Panc1 (cell line): Measurements from ENCODE around the gene RNF220. TPM values are rescaled to one million over a fixed set of nuclear protein-coding genes. Genes with fewer than 3 reads are reported as not detected.

Experiments used
- ATAC-seq: fragments of 200-7000 bp; cut with Tn5 transposase; 2 replicates; pipeline ENCODE4 v1.9.1; 2020; ENCODE audit warnings: mild to moderate bottlenecking, moderate library complexity
- BruUV-seq: library from RNA; stranded (reverse); fragments of 400-500 nt; replicated peaks from 2 replicates; lab custom pipeline; 2021; lab: Mats Ljungman, UMichigan
- CTCF ChIA-PET: fragments of 300-600 bp; sonication (Branson Sonifier 250); formaldehyde crosslinking; loops from one replicate; lab custom pipeline; 2022; ENCODE audit warnings: antibody characterized with exemption; lab: Charles Lee
- POLR2A ChIA-PET: fragments of 300-600 bp; sonication (Branson Sonifier 250); formaldehyde crosslinking; loops from one replicate; lab custom pipeline; 2022; ENCODE audit warnings: antibody characterized with exemption; lab: Charles Lee
- DNase-seq: peaks from one replicate; pipeline ENCODE4 v3.0.0-alpha.2; 2010; ENCODE audit warnings: low read depth, low spot score
- H3K27ac ChIP-seq: 2 replicates; pipeline ENCODE4 v1.5.1; 2011; ENCODE audit warnings: mild to moderate bottlenecking, low read length, inconsistent platforms
- H3K27me3 ChIP-seq: fragments of 200-500 bp; sonication (Bioruptor generic); 2 replicates; pipeline ENCODE4 v1.6.0; 2014; ENCODE audit warnings: low read length, inconsistent platforms; ENCODE audit not compliant: control insufficient read depth, insufficient read depth
- H3K36me3 ChIP-seq: fragments of 200-500 bp; sonication (Bioruptor generic); 2 replicates; pipeline ENCODE4 v1.5.1; 2014; ENCODE audit warnings: inconsistent platforms, mild to moderate bottlenecking, low read length, moderate library complexity; ENCODE audit not compliant: control insufficient read depth, insufficient read depth
- H3K4me1 ChIP-seq: 2 replicates; pipeline ENCODE4 v1.5.1; 2011; ENCODE audit warnings: inconsistent platforms, mild to moderate bottlenecking, low read length, moderate library complexity; ENCODE audit not compliant: control insufficient read depth, insufficient read depth
- H3K4me3 ChIP-seq, 2 experiments: 2 replicates each; pipeline ENCODE4 v1.5.1; 2011 to 2012; ENCODE audit warnings: low read depth in 2 of 2, low read length in 2 of 2, mild to moderate bottlenecking in 2 of 2, inconsistent platforms in 1 of 2, moderate library complexity in 1 of 2
- H3K9me3 ChIP-seq: fragments of 200-500 bp; sonication (Bioruptor generic); 2 replicates; pipeline ENCODE4 v1.5.1; 2014; ENCODE audit warnings: low read depth, mild to moderate bottlenecking, inconsistent platforms, low read length, moderate library complexity; ENCODE audit not compliant: control insufficient read depth, insufficient read depth
- POLR2AphosphoS5 ChIP-seq: IDR thresholded peaks from 2 replicates; pipeline ENCODE4 v1.6.1; 2012; ENCODE audit warnings: mild to moderate bottlenecking, low read depth, low read length, moderate library complexity
- SIN3A ChIP-seq: IDR thresholded peaks from 2 replicates; pipeline ENCODE4 v1.6.1; 2012; ENCODE audit warnings: low read depth, mild to moderate bottlenecking, low read length, moderate library complexity, borderline replicate concordance; ENCODE audit not compliant: insufficient read depth
- TCF7L2 ChIP-seq: IDR thresholded peaks from 2 replicates; pipeline ENCODE4 v1.6.1; 2011; ENCODE audit warnings: mild to moderate bottlenecking, low read depth, low read length, inconsistent platforms
- in situ Hi-C: cut with HindIII; loops from 2 replicates; pipeline ENCODE4 v1.10.0; 2016; ENCODE audit warnings: low sequenced_read_pairs, low pct_unique_long_range_greater_than_20kb
- intact Hi-C: fragments of 100-400 bp; cut with micrococcal nuclease; formaldehyde crosslinking; loops from one replicate; pipeline ENCODE4 v1.10.0; 2022; ENCODE audit not compliant: unreplicated experiment
- total RNA-seq: library from RNA; stranded (reverse); gene quantifications from one replicate; pipeline ENCODE4 v1.2.1, GENCODE V29; 2021; ENCODE audit not compliant: unreplicated experiment
- TF ChIP-seq, protein P1 (sequence below): fragments of 450-650 bp; IDR thresholded peaks from 2 replicates; pipeline ENCODE4 v1.5.1; 2017; ENCODE audit warnings: mild to moderate bottlenecking
- TF ChIP-seq, protein P2 (sequence below), 2 experiments: IDR thresholded peaks; 2 replicates each; pipeline ENCODE4 v1.6.1; 2011 to 2012; ENCODE audit warnings: low read depth in 2 of 2, control low read depth in 1 of 2, low read length in 1 of 2, mild to moderate bottlenecking in 1 of 2, moderate library complexity in 1 of 2; ENCODE audit not compliant: insufficient read depth in 1 of 2

The RNF220 gene
- total RNA-seq, 1 experiment from 2014 or later, result 64.9 TPM

DNA sequence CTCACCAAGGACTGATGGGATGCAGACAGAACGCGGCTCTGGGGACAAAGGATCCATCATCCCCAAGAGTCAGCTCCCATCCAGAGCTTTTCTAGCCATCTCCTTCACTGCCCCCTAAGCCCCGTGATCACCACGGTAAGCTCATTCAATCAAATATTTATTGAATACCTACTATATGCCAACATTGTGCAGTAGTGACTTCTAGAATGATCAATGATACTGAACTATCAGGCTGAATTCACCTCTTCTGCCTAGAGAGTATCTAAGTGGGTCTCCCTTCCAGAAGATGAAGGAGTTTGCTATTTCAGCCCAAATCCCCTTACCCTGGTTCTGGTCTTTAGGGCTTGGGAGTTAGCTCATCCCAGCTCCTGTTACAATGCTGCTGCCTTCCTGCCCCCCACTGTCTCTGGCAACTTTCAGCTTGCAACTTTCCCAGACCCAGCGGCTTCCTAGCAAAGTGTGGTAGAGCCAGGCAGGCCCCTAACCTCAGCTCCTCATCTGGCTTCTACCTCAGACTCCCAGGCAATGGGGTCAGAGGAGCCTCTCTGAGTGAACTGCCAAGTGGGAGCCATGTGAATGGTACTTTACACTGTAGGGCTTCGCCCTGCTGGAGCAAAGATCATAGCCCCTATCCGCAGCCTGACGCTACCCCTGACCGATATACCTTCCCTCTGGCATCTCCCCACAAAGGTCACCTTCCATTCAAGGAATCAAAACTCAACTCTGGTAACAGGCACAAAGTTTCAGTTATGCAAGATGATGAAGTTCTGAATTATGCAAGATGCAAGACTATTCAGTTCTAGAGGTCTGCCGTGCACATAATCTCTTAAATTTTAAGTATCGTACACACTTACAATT is 248.3 kb downstream of the RNF220 start:
- no TSS peak for BruUV-seq
- ChIA-PET POLR2A (no interaction called here), CTCF (interaction anchor here (0.5 to 2.5 kb wide), 12 partner anchors 17 to 585 kb away, joined by 3 to 12 read pairs (median 4); no protein-coding TSS in a partner anchor)
- TF ChIP-seq, protein P1, sequence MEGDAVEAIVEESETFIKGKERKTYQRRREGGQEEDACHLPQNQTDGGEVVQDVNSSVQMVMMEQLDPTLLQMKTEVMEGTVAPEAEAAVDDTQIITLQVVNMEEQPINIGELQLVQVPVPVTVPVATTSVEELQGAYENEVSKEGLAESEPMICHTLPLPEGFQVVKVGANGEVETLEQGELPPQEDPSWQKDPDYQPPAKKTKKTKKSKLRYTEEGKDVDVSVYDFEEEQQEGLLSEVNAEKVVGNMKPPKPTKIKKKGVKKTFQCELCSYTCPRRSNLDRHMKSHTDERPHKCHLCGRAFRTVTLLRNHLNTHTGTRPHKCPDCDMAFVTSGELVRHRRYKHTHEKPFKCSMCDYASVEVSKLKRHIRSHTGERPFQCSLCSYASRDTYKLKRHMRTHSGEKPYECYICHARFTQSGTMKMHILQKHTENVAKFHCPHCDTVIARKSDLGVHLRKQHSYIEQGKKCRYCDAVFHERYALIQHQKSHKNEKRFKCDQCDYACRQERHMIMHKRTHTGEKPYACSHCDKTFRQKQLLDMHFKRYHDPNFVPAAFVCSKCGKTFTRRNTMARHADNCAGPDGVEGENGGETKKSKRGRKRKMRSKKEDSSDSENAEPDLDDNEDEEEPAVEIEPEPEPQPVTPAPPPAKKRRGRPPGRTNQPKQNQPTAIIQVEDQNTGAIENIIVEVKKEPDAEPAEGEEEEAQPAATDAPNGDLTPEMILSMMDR, result peak; percentile 69
- TF ChIP-seq, protein P2, sequence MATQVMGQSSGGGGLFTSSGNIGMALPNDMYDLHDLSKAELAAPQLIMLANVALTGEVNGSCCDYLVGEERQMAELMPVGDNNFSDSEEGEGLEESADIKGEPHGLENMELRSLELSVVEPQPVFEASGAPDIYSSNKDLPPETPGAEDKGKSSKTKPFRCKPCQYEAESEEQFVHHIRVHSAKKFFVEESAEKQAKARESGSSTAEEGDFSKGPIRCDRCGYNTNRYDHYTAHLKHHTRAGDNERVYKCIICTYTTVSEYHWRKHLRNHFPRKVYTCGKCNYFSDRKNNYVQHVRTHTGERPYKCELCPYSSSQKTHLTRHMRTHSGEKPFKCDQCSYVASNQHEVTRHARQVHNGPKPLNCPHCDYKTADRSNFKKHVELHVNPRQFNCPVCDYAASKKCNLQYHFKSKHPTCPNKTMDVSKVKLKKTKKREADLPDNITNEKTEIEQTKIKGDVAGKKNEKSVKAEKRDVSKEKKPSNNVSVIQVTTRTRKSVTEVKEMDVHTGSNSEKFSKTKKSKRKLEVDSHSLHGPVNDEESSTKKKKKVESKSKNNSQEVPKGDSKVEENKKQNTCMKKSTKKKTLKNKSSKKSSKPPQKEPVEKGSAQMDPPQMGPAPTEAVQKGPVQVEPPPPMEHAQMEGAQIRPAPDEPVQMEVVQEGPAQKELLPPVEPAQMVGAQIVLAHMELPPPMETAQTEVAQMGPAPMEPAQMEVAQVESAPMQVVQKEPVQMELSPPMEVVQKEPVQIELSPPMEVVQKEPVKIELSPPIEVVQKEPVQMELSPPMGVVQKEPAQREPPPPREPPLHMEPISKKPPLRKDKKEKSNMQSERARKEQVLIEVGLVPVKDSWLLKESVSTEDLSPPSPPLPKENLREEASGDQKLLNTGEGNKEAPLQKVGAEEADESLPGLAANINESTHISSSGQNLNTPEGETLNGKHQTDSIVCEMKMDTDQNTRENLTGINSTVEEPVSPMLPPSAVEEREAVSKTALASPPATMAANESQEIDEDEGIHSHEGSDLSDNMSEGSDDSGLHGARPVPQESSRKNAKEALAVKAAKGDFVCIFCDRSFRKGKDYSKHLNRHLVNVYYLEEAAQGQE (IDR thresholded peaks at IDR 0.05; ENCODE audit: insufficient read depth in 1 of 2, low read depth in 2 of 2, low read length in 1 of 2), result no peak
- intact Hi-C loops, result no loop called here
- ATAC-seq (peak; percentile 4; the same call in 1 of the 2 replicates), DNase-seq (no peak)
- no peak overlapping the region for H3K27ac ChIP-seq
- H3K4me3 ChIP-seq, result no peak overlapping the region
- in situ Hi-C loops, result no loop called here
- H3K36me3 ChIP-seq, result no peaks in the 10 kb centered on the region; the same call in 1 of the 2 replicates
- no peaks in the 10 kb centered on the region for H3K9me3 ChIP-seq
- H3K27me3 ChIP-seq, result no peaks in the 10 kb centered on the region
- H3K4me1 ChIP-seq, result no peaks in the 10 kb centered on the region

- Histone ChIP-seq H3K4me1 (no peaks in the 10 kb centered on the region), H3K27me3 (no peaks in the 10 kb centered on the region), H3K27ac (no peak overlapping the region), H3K9me3 (no peaks in the 10 kb centered on the region), H3K36me3 (no peaks in the 10 kb centered on the region; the same call in 1 of the 2 replicates), H3K4me3 (no peak overlapping the region)
- POLR2A ChIA-PET, result no interaction called here
- TF ChIP-seq TCF7L2 (no peak), POLR2AphosphoS5 (no peak), SIN3A (no peak)
- TF ChIP-seq, protein P2 (IDR thresholded peaks at IDR 0.05; ENCODE audit: insufficient read depth in 1 of 2, low read depth in 2 of 2, low read length in 1 of 2), result no peak
- ATAC-seq (no peak), DNase-seq (no peak)
- CTCF ChIA-PET, result no interaction called here
- intact Hi-C loops (no loop called here), in situ Hi-C loops (no loop called here)
- BruUV-seq, result no TSS peak
These were observed 249.6 kb downstream of the RNF220 start for GRCh38 chr1:44654621-44655187.
